Measurements from ENCODE around the gene FAM43B.

Gene FAM43B

GRCh38 chr1:20590306-20590777 lies 38.0 kb downstream of the FAM43B start:
- DNase-seq (ENCODE audit: low read depth, low spot score), result no peak

DNA sequence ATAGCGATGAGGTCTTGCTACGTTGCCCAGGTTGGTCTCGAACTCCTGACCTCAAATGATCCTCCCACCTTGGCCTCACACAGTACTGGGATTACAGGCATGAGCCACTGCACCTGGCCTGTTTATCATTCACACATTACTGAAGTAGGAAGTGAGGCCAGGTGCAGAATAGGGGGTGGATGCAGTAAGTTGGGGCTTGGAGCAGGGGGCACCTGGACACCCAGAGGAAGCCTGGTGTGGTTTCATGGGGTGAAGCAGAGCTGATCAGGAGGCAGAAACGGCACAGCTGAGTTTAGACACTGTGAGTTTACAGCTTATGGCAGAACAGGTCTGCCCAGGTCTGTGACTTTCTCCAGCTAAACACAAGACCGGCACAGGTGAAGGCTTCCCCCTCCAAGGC lies 41.4 kb downstream of the FAM43B start:
- DNase-seq (ENCODE audit: low read depth, low spot score), result no peak

DNA sequence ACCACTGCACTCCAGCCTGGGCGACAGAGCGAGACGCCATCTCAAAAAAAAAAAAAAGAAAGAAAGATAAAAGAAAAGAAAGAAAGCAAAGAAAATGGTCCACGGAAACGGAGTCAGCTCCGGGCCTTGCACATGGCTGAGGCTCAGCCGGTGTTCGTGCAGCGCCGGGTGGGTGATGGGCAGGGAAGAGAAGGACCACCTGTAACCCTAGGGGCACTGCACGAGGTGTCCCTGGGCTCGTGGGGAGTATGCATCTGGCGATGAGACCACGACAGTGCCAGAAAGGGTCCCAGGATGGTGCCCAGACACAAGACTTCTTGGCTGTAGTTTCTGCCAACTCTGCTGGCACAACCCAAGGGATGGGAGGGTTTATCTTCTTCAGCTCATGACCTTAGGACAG lies 42.4 kb downstream of the FAM43B start:
- no peak for DNase-seq (ENCODE audit: low read depth, low spot score)

- DNase-seq (ENCODE audit: low read depth, low spot score), result no peak
Measured at GRCh38 chr1:20596106-20596505, 43.7 kb downstream of the FAM43B start.

DNA sequence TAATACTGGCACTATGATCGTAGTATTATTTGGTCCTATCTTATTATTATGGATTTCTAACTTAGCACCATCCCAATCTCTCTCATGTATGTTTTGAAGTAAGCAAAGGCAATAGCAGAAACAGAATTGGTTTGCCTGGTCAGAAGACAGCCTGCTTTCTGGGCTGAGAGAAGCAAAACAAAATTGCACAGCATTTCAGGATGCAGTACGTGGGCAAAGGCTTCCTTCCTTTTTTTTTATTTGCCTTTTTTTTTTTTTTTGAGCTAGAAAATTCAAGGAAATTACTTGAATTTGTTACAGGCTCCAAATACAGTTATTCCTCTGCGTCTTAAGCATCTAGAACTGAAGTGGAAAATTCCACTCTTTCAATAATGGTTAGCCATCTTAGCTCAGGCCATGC lies 45.3 kb downstream of the FAM43B start:
- DNase-seq (ENCODE audit: low read depth, low spot score), result no peak

- no peak for DNase-seq (ENCODE audit: low read depth, low spot score)
Measured at GRCh38 chr1:20600156-20600555, 47.8 kb downstream of the FAM43B start.

- DNase-seq (ENCODE audit: low read depth, low spot score), result no peak
Measured at GRCh38 chr1:20601129-20601825, 48.9 kb downstream of the FAM43B start.

GRCh38 chr1:20602851-20603450 lies 50.6 kb downstream of the FAM43B start:
- DNase-seq (ENCODE audit: low read depth, low spot score), result no peak

DNA sequence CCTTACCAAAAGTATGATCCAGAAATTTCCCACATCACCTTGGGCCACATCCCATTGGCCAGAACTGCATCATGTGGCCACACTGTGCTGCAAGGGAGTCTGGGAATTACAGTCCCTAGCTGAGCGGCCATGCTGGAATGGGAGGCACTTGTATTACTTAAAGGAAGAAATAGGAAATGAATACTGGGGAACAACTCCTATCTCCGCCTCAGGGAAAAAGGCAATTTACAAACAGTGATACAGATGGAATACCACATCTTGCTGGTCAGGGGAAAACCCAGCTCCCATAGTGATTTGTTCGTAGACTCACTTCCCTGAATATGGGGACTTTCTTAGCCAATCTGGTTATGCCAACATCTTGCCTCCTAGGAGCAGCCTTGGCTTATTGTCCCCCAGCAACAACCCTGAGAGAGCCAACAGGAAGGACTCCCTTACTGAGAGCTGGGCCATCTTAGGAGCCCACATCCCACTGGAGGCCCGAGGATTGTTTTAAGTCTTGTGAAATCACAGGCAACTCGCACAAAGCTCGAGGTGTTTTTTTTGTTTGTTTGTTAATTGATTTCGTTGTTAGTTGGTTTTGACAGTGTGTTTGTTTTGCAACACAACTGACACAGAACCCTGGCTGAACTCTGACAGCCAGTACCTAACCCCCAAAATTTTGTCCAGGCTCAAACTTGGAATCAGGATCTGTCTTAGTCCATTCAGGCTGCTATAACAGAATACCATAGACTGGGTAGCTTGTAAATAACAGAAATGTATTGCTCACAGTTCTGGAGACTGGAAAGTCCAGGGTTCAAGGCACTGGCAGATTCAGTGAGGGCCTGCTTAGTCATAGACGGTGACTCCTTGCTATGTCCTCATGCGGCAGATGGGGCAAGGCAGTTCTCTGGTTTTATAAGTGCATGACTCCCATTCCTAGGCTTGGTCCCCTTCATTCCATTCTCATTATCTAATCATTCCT lies 51.4 kb downstream of the FAM43B start:
- no peak for DNase-seq (ENCODE audit: low read depth, low spot score)
